ENCODE measurements around the gene IL18R1.
A peak's percentile ranks its signal among the peaks of the same experiment; 100 is the strongest.
"Not testable (repeated sequence)": the region's sequence is repeated elsewhere in the genome, so short reads cannot be mapped to it uniquely, and the experiment has no call there.

IL18R1 gene

GRCh38 chr2:102355526-102356380 is at the start of gene IL18R1:
Gene IL18R1, plus strand, starts transcription at chr2:102355796. Its CDS starts 6,865 bp downstream, at chr2:102362661.
- DNase-seq (ENCODE audit: low read depth in 2 of 2), result peak; percentile 60 to 74

- DNase-seq (ENCODE audit: low read depth in 2 of 2), result no peak
Measured at GRCh38 chr2:102306125-102306524, 49.5 kb upstream of the IL18R1 start.

- DNase-seq (ENCODE audit: low read depth in 2 of 2), result no peak
Measured at GRCh38 chr2:102310964-102311640, 44.5 kb upstream of the IL18R1 start, which contains the start of gene IL1RL1. Gene IL1RL1, plus strand, starts transcription at chr2:102311563. Its CDS starts 26,702 bp downstream, at chr2:102338265.

- no peak for DNase-seq (ENCODE audit: low read depth in 2 of 2)
Measured at GRCh38 chr2:102313025-102313424, 42.6 kb upstream of the IL18R1 start.

- DNase-seq (ENCODE audit: low read depth in 2 of 2), result no peak
Measured at GRCh38 chr2:102313471-102313870, 42.1 kb upstream of the IL18R1 start.

GRCh38 chr2:102313950-102314349 is 41.6 kb upstream of the IL18R1 start:
- DNase-seq (ENCODE audit: low read depth in 2 of 2), result no peak

GRCh38 chr2:102315921-102316320 is 39.7 kb upstream of the IL18R1 start:
- no peak for DNase-seq (ENCODE audit: low read depth in 2 of 2)

GRCh38 chr2:102317715-102318114 is 37.9 kb upstream of the IL18R1 start:
- no peak for DNase-seq (ENCODE audit: low read depth in 2 of 2)

GRCh38 chr2:102318437-102318836 is 37.2 kb upstream of the IL18R1 start:
- DNase-seq (ENCODE audit: low read depth in 2 of 2), result no peak

- no peak for DNase-seq (ENCODE audit: low read depth in 2 of 2)
Measured at GRCh38 chr2:102321941-102322719, 33.5 kb upstream of the IL18R1 start.

- DNase-seq (ENCODE audit: low read depth in 2 of 2), result not testable (repeated sequence)
Measured at GRCh38 chr2:102324914-102325313, 30.7 kb upstream of the IL18R1 start.

GRCh38 chr2:102331311-102331980 is 24.1 kb upstream of the IL18R1 start:
- no peak for DNase-seq (ENCODE audit: low read depth in 2 of 2)

- no peak for DNase-seq (ENCODE audit: low read depth in 2 of 2)
Measured at GRCh38 chr2:102334486-102334885, 21.1 kb upstream of the IL18R1 start.

GRCh38 chr2:102335871-102336366 is 19.7 kb upstream of the IL18R1 start:
- no peak for DNase-seq (ENCODE audit: low read depth in 2 of 2)

- DNase-seq (ENCODE audit: low read depth in 2 of 2), result no peak
Measured at GRCh38 chr2:102336502-102336945, 19.1 kb upstream of the IL18R1 start.

- no peak for DNase-seq (ENCODE audit: low read depth in 2 of 2)
Measured at GRCh38 chr2:102337012-102337411, 18.6 kb upstream of the IL18R1 start.

- no peak for DNase-seq (ENCODE audit: low read depth in 2 of 2)
Measured at GRCh38 chr2:102337481-102338386, 17.9 kb upstream of the IL18R1 start.

- no peak for DNase-seq (ENCODE audit: low read depth in 2 of 2)
Measured at GRCh38 chr2:102340778-102341177, 14.8 kb upstream of the IL18R1 start.

- no peak for DNase-seq (ENCODE audit: low read depth in 2 of 2)
Measured at GRCh38 chr2:102342888-102343287, 12.7 kb upstream of the IL18R1 start.

- no peak for DNase-seq (ENCODE audit: low read depth in 2 of 2)
Measured at GRCh38 chr2:102344397-102344796, 11.2 kb upstream of the IL18R1 start.
